SU-DHL-6 (cell line): ENCODE measurements around the gene MDM1.

Experiments used
- EZH2phosphoT487 ChIP-seq: fragments of 200-600 bp; sonication (generic), shearing (Covaris generic); conservative IDR thresholded peaks from 2 replicates; pipeline ENCODE4 v1.6.1; 2018; ENCODE audit warnings: mild to moderate bottlenecking, antibody characterized with exemption, low read length, moderate library complexity, mixed read lengths
- TF ChIP-seq, protein P1 (sequence below): fragments of 200-600 bp; sonication (generic); IDR thresholded peaks from one replicate; pipeline ENCODE4 v1.5.1; 2017; ENCODE audit warnings: antibody characterized with exemption, mild to moderate bottlenecking, low read length, moderate library complexity; ENCODE audit not compliant: insufficient read depth, poor library complexity, severe bottlenecking

DNA sequence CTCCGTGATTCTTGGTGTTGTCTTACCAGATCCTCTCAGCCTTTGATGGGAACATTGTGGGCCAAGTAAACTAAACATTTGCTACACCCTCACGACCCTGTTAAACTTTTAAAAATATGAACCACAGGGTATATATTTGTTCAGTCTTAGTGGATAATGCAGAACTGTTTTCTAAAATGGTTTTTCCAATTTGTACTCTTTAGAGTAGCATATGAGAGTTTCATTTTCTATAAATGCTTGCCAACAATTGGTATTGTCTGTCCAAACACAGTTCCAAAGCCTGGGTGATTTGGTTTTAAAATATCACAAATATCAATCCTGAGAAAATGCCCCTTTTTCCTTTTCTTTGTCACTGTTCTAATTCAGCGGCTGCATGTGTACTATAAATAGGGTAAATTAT lies 72.0 kb downstream of the MDM1 start:
- TF ChIP-seq, protein P1, sequence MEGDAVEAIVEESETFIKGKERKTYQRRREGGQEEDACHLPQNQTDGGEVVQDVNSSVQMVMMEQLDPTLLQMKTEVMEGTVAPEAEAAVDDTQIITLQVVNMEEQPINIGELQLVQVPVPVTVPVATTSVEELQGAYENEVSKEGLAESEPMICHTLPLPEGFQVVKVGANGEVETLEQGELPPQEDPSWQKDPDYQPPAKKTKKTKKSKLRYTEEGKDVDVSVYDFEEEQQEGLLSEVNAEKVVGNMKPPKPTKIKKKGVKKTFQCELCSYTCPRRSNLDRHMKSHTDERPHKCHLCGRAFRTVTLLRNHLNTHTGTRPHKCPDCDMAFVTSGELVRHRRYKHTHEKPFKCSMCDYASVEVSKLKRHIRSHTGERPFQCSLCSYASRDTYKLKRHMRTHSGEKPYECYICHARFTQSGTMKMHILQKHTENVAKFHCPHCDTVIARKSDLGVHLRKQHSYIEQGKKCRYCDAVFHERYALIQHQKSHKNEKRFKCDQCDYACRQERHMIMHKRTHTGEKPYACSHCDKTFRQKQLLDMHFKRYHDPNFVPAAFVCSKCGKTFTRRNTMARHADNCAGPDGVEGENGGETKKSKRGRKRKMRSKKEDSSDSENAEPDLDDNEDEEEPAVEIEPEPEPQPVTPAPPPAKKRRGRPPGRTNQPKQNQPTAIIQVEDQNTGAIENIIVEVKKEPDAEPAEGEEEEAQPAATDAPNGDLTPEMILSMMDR: no peak
- TF ChIP-seq EZH2phosphoT487: no peak
